GM20000 (cell line): ENCODE results near the gene KDM3B.
"Not testable (repeated sequence)": the region's sequence is repeated elsewhere in the genome, so short reads cannot be mapped to it uniquely, and the experiment has no call there.

Experiments
- DNase-seq: peaks from one replicate; pipeline ENCODE4 v3.0.0; 2012; ENCODE audit warnings: low spot score
- CTCF ChIP-seq: IDR thresholded peaks from 2 replicates; pipeline ENCODE4 v1.5.1; 2012; ENCODE audit warnings: mild to moderate bottlenecking, control low read depth; ENCODE audit errors: extremely low read depth, missing control alignments

Gene KDM3B

GRCh38 chr5:138372225-138372624, 19.7 kb downstream of the KDM3B start:
- peak; percentile 34 for DNase-seq
- no peak for TF ChIP-seq CTCF

DNA sequence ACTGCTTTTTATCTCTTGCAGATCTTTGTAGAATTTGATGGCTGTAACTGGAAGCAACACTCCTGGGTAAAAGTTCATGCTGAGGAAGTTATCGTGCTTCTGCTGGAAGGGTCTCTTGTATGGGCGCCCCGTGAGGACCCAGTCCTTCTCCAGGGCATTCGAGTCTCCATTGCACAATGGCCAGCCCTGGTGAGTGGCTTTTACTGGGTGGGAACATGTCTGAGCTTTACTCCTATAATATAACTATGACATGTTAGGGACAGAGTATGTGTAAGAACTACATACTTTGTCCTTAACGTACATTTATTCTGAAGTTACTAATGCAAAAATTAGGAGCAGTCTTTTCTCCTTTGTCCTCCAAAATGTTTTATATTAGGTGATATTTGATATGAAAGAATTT, 20.2 kb downstream of the KDM3B start:
- no peak for DNase-seq
- no peak for TF ChIP-seq CTCF

DNA sequence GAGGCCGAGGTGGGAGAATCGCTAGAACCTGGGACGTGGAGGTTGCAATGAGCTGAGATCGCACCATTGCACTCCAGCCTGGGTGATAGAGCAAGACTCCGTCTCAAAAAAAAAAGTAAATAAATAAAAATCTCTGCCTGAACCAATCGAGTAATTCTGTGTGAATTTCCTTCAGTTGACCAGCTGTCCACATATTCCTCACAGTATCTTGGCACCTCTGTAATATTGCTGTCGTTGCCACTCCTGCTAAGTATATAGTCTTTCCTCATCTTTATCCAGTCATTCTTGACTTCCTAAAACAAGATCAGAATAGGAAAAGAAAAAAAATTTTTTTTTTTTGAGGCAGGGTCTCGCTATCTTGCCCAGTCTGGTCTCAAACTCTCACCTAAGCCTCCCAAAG, 29.9 kb downstream of the KDM3B start:
- TF ChIP-seq CTCF = no peak
- DNase-seq = no peak

- DNase-seq = no peak
- no peak for TF ChIP-seq CTCF
Measured at GRCh38 chr5:138385660-138386059, 33.2 kb downstream of the KDM3B start.

DNA sequence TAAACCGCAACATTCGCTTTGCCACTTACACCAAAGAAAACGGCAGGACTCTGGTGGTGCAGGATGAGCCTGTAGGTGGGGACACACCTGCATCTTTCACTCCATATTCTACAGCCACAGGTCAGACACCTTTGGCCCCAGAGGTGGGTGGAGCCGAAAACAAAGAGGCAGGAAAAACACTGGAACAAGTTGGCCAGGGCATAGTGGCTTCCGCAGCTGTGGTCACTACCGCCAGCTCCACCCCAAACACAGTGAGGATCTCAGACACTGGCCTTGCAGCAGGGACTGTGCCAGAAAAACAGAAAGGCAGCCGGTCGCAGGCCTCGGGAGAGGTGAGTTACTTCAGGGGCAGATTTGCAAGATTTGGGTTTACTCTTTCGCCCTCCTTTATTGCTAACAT, 33.8 kb downstream of the KDM3B start:
- TF ChIP-seq CTCF = no peak
- no peak for DNase-seq

DNA sequence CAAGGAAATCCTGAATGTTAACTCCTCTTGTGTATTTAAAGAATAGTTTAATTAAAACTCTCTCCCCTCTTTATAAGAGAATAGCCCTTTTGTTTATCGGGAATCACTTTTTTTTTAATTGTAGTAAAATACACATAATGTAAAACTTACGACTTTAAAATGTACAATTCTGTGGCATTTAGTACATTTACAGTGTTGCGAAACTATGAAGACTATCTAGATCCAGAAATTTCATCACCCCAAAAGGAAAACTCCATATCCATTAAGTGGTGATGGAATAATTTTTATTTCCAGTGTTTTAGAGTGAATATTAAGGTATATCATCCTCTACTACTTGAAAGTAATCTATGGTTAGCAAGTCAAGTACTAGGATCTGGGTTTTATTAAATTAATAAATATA, 36.8 kb downstream of the KDM3B start:
- TF ChIP-seq CTCF = no peak
- no peak for DNase-seq

- DNase-seq = not testable (repeated sequence)
Measured at GRCh38 chr5:138389911-138390310, 37.4 kb downstream of the KDM3B start.

- TF ChIP-seq CTCF = no peak
- DNase-seq = no peak
Measured at GRCh38 chr5:138391859-138392386, 39.4 kb downstream of the KDM3B start.
